ENCODE measurements around the gene ESF1.

DNA sequence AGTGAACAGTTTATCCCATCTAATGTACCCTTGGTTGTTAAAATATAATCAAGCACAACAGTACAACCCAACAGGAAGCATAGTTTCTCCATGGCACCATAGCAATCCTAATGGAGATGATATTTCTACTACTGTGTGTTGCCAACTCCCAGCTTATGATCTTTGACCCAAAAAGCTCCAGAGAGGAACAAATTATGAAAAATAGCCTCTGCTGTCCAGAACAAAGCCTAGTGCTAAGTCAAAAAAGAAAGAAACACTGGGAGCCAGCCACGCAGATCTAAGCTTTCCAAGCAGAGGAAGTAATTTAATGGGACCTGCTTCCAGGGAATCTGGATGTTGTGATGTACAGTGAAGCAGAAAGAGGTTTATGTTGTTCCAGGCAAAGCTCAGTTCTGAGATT lies 93.8 kb downstream of the ESF1 start:
- TF ChIP-seq, protein P1, sequence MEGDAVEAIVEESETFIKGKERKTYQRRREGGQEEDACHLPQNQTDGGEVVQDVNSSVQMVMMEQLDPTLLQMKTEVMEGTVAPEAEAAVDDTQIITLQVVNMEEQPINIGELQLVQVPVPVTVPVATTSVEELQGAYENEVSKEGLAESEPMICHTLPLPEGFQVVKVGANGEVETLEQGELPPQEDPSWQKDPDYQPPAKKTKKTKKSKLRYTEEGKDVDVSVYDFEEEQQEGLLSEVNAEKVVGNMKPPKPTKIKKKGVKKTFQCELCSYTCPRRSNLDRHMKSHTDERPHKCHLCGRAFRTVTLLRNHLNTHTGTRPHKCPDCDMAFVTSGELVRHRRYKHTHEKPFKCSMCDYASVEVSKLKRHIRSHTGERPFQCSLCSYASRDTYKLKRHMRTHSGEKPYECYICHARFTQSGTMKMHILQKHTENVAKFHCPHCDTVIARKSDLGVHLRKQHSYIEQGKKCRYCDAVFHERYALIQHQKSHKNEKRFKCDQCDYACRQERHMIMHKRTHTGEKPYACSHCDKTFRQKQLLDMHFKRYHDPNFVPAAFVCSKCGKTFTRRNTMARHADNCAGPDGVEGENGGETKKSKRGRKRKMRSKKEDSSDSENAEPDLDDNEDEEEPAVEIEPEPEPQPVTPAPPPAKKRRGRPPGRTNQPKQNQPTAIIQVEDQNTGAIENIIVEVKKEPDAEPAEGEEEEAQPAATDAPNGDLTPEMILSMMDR (IDR thresholded peaks at IDR 0.05) = no peak
- TF ChIP-seq POLR2A (IDR thresholded peaks at IDR 0.05) (no peak), EP300 (IDR thresholded peaks at IDR 0.05) (no peak), POLR2AphosphoS5 (IDR thresholded peaks at IDR 0.05) (no peak)

Data from upper lobe of left lung (tissue), 4 donors.